WTC11 (cell line): ENCODE results near the gene C19orf73. TPM values are rescaled to one million over a fixed set of nuclear protein-coding genes. Genes with fewer than 3 reads are reported as not detected.
A peak's percentile ranks its signal among the peaks of the same experiment; 100 is the strongest.

Experiments
- ATAC-seq: fragments of 200-7000 bp; cut with Tn5 transposase; 2 replicates; pipeline ENCODE4 v1.10.0; 2021; ENCODE audit warnings: mild to moderate bottlenecking, moderate library complexity
- CTCF ChIA-PET: fragments of 300-600 bp; sonication (Branson Sonifier 250); formaldehyde crosslinking; loops from one replicate; lab custom pipeline; 2021; ENCODE audit warnings: antibody characterized with exemption; lab: Charles Lee
- POLR2A ChIA-PET: fragments of 350-600 bp; sonication (Branson Sonifier 250); formaldehyde crosslinking; loops from one replicate; lab custom pipeline; 2021; ENCODE audit warnings: antibody characterized with exemption; lab: Charles Lee
- DNase-seq: peaks from one replicate; pipeline ENCODE4 v3.0.0; 2021; ENCODE audit warnings: low spot score
- H3K27ac Mint-ChIP-seq: 2 replicates; pipeline ENCODE4 v1.8.0; 2021; ENCODE audit warnings: mixed read lengths
- H3K27me3 Mint-ChIP-seq: 2 replicates; pipeline ENCODE4 v1.8.0; 2021; ENCODE audit warnings: low read depth, mild to moderate bottlenecking, moderate library complexity, mixed read lengths
- H3K36me3 Mint-ChIP-seq: 2 replicates; pipeline ENCODE4 v1.8.0; 2021; ENCODE audit warnings: mixed read lengths
- H3K4me1 Mint-ChIP-seq: 2 replicates; pipeline ENCODE4 v1.8.0; 2022; ENCODE audit warnings: mixed read lengths
- H3K4me3 Mint-ChIP-seq: 2 replicates; pipeline ENCODE4 v1.8.0; 2021; ENCODE audit warnings: mild to moderate bottlenecking, moderate library complexity, mixed read lengths
- H3K9me3 Mint-ChIP-seq: 2 replicates; pipeline ENCODE4 v1.8.0; 2021; ENCODE audit warnings: mixed read lengths
- ATF1 ChIP-seq: sonication (generic); formaldehyde crosslinking; IDR thresholded peaks from 2 replicates; pipeline ENCODE4 v1.8.1; 2023; ENCODE audit warnings: mild to moderate bottlenecking, moderate library complexity, missing genetic modification reagents
- ELF4 ChIP-seq: sonication (generic); formaldehyde crosslinking; IDR thresholded peaks from 2 replicates; pipeline ENCODE4 v1.8.1; 2022; ENCODE audit warnings: low read depth, mild to moderate bottlenecking, moderate library complexity, missing genetic modification reagents
- ETV6 ChIP-seq: sonication (generic); formaldehyde crosslinking; IDR thresholded peaks from 2 replicates; pipeline ENCODE4 v1.8.1; 2022; ENCODE audit warnings: mild to moderate bottlenecking, missing genetic modification reagents
- FOXK1 ChIP-seq: sonication (generic); formaldehyde crosslinking; IDR thresholded peaks from 2 replicates; pipeline ENCODE4 v1.8.0; 2022; ENCODE audit warnings: mild to moderate bottlenecking, moderate library complexity, missing genetic modification reagents
- GABPB1 ChIP-seq: sonication (generic); formaldehyde crosslinking; IDR thresholded peaks from 2 replicates; pipeline ENCODE4 v1.8.1; 2023; ENCODE audit warnings: mild to moderate bottlenecking, missing genetic modification reagents
- KAT7 ChIP-seq: sonication (generic); formaldehyde crosslinking; IDR thresholded peaks from 2 replicates; pipeline ENCODE4 v1.8.1; 2023; ENCODE audit warnings: missing genetic modification reagents, mild to moderate bottlenecking, borderline replicate concordance
- MYBL2 ChIP-seq: sonication (generic); formaldehyde crosslinking; IDR thresholded peaks from 2 replicates; pipeline ENCODE4 v1.8.1; 2023; ENCODE audit warnings: mild to moderate bottlenecking, moderate library complexity, missing genetic modification reagents
- NFYB ChIP-seq: sonication (generic); formaldehyde crosslinking; conservative IDR thresholded peaks from 2 replicates; pipeline ENCODE4 v1.8.0; 2022; ENCODE audit warnings: low read depth, missing genetic modification reagents
- SP1 ChIP-seq: sonication (generic); formaldehyde crosslinking; conservative IDR thresholded peaks from 2 replicates; pipeline ENCODE4 v1.8.1; 2022; ENCODE audit warnings: missing genetic modification reagents
- ZNF423 ChIP-seq: fragments of 250-450 bp; sonication (Bioruptor Pico); IDR thresholded peaks from 2 replicates; pipeline ENCODE4 v2.1.2; 2022; ENCODE audit warnings: mild to moderate bottlenecking, moderate library complexity
- total RNA-seq: library from RNA; stranded (reverse); gene quantifications from 3 replicates; pipeline ENCODE4 v1.2.3, GENCODE V29; 2021
- TF ChIP-seq, protein P1 (sequence below): sonication (generic); formaldehyde crosslinking; IDR thresholded peaks from 2 replicates; pipeline ENCODE4 v1.8.1; 2022; ENCODE audit warnings: low read depth, missing genetic modification reagents, borderline replicate concordance
- TF ChIP-seq, protein P2 (sequence below): sonication (generic); formaldehyde crosslinking; IDR thresholded peaks from 2 replicates; pipeline ENCODE4 v1.8.0; 2022; ENCODE audit warnings: mild to moderate bottlenecking, missing genetic modification reagents
- TF ChIP-seq, protein P3 (sequence below): sonication (generic); formaldehyde crosslinking; IDR thresholded peaks from 2 replicates; pipeline ENCODE4 v1.8.0; 2023; ENCODE audit warnings: missing genetic modification reagents, mild to moderate bottlenecking, borderline replicate concordance
- TF ChIP-seq, protein P4 (sequence below): sonication (generic); formaldehyde crosslinking; IDR thresholded peaks from 2 replicates; pipeline ENCODE4 v1.8.0; 2022; ENCODE audit warnings: mild to moderate bottlenecking, missing genetic modification reagents
- TF ChIP-seq, protein P5 (sequence below): sonication (generic); formaldehyde crosslinking; IDR thresholded peaks from 2 replicates; pipeline ENCODE4 v1.8.1; 2022; ENCODE audit warnings: low read depth, mild to moderate bottlenecking, moderate library complexity, missing genetic modification reagents, borderline replicate concordance
- TF ChIP-seq, protein P6 (sequence below): sonication (generic); formaldehyde crosslinking; conservative IDR thresholded peaks from 2 replicates; pipeline ENCODE4 v1.8.1; 2023; ENCODE audit warnings: mild to moderate bottlenecking, low read depth, missing genetic modification reagents, moderate library complexity

C19orf73 gene
- total RNA-seq, 1 experiment from 2014 or later = 3.2 TPM

DNA sequence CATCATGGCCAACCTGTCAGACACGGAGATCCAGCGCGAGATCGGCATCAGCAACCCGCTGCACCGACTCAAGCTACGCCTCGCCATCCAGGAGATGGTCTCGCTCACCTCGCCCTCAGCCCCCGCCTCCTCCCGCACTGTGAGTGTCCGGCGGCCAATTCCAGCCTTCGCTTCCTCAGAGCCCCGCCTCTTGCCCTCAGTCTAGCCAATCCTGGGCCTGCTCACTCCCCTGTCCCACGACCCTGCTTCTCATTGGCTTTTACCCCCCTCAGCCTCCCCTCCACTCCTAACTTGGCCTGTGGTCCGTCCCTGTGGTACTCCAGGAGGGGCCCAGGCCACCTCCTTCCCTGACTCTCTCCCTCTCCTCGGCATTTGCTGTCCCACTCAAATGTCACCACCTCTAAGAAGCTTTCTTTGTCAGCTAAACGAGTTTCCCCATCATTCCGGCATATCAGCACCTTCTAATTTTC, 24.0 kb upstream of the C19orf73 start:
- Mint-ChIP-seq H3K36me3 (no peaks in the 10 kb centered on the region; the same call in 1 of the 2 replicates), H3K4me3 (peak overlapping the region; percentile 89), H3K27ac (peak overlapping the region; percentile 39; the same call in 1 of the 2 replicates), H3K27me3 (peaks cover 37% of the 10 kb centered on the region), H3K9me3 (no peaks in the 10 kb centered on the region), H3K4me1 (peaks cover 31% of the 10 kb centered on the region)
- DNase-seq = peak; percentile 96
- ChIA-PET POLR2A (interaction anchor here (0.9 to 1.0 kb wide), 2 partner anchors 9 to 10 kb away, joined by 3 read pairs; no protein-coding TSS in a partner anchor), CTCF (interaction anchor here (1.0 to 2.2 kb wide), 12 partner anchors 15 to 150 kb away, joined by 3 to 21 read pairs (median 4); partner anchors contain the start of genes GYS1, LIN7B and RUVBL2)
- TF ChIP-seq, protein P1, sequence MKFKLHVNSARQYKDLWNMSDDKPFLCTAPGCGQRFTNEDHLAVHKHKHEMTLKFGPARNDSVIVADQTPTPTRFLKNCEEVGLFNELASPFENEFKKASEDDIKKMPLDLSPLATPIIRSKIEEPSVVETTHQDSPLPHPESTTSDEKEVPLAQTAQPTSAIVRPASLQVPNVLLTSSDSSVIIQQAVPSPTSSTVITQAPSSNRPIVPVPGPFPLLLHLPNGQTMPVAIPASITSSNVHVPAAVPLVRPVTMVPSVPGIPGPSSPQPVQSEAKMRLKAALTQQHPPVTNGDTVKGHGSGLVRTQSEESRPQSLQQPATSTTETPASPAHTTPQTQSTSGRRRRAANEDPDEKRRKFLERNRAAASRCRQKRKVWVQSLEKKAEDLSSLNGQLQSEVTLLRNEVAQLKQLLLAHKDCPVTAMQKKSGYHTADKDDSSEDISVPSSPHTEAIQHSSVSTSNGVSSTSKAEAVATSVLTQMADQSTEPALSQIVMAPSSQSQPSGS = no peak
- peak; percentile 56; the same call in 1 of the 2 replicates for TF ChIP-seq ETV6 (CRISPR knock-in tag)
- TF ChIP-seq NFYB (CRISPR knock-in tag) = peak; percentile 74
- no peak for TF ChIP-seq MYBL2
- TF ChIP-seq KAT7 (CRISPR knock-in tag) = no peak
- TF ChIP-seq, protein P2, sequence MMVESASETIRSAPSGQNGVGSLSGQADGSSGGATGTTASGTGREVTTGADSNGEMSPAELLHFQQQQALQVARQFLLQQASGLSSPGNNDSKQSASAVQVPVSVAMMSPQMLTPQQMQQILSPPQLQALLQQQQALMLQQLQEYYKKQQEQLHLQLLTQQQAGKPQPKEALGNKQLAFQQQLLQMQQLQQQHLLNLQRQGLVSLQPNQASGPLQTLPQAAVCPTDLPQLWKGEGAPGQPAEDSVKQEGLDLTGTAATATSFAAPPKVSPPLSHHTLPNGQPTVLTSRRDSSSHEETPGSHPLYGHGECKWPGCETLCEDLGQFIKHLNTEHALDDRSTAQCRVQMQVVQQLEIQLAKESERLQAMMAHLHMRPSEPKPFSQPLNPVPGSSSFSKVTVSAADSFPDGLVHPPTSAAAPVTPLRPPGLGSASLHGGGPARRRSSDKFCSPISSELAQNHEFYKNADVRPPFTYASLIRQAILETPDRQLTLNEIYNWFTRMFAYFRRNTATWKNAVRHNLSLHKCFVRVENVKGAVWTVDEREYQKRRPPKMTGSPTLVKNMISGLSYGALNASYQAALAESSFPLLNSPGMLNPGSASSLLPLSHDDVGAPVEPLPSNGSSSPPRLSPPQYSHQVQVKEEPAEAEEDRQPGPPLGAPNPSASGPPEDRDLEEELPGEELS (CRISPR knock-in tag) = peak; percentile 68; the same call in 1 of the 2 replicates
- no peak for TF ChIP-seq GABPB1 (CRISPR knock-in tag)
- no peak for TF ChIP-seq ZNF423 (CRISPR knock-in tag)
- peak; percentile 69 for TF ChIP-seq SP1 (CRISPR knock-in tag)
- TF ChIP-seq, protein P3, sequence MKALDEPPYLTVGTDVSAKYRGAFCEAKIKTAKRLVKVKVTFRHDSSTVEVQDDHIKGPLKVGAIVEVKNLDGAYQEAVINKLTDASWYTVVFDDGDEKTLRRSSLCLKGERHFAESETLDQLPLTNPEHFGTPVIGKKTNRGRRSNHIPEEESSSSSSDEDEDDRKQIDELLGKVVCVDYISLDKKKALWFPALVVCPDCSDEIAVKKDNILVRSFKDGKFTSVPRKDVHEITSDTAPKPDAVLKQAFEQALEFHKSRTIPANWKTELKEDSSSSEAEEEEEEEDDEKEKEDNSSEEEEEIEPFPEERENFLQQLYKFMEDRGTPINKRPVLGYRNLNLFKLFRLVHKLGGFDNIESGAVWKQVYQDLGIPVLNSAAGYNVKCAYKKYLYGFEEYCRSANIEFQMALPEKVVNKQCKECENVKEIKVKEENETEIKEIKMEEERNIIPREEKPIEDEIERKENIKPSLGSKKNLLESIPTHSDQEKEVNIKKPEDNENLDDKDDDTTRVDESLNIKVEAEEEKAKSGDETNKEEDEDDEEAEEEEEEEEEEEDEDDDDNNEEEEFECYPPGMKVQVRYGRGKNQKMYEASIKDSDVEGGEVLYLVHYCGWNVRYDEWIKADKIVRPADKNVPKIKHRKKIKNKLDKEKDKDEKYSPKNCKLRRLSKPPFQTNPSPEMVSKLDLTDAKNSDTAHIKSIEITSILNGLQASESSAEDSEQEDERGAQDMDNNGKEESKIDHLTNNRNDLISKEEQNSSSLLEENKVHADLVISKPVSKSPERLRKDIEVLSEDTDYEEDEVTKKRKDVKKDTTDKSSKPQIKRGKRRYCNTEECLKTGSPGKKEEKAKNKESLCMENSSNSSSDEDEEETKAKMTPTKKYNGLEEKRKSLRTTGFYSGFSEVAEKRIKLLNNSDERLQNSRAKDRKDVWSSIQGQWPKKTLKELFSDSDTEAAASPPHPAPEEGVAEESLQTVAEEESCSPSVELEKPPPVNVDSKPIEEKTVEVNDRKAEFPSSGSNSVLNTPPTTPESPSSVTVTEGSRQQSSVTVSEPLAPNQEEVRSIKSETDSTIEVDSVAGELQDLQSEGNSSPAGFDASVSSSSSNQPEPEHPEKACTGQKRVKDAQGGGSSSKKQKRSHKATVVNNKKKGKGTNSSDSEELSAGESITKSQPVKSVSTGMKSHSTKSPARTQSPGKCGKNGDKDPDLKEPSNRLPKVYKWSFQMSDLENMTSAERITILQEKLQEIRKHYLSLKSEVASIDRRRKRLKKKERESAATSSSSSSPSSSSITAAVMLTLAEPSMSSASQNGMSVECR (CRISPR knock-in tag) = peak; percentile 16; the same call in 1 of the 2 replicates
- TF ChIP-seq ATF1 = no peak
- TF ChIP-seq, protein P4, sequence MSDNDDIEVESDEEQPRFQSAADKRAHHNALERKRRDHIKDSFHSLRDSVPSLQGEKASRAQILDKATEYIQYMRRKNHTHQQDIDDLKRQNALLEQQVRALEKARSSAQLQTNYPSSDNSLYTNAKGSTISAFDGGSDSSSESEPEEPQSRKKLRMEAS = peak; percentile 51
- ATAC-seq = peak; percentile 92

DNA sequence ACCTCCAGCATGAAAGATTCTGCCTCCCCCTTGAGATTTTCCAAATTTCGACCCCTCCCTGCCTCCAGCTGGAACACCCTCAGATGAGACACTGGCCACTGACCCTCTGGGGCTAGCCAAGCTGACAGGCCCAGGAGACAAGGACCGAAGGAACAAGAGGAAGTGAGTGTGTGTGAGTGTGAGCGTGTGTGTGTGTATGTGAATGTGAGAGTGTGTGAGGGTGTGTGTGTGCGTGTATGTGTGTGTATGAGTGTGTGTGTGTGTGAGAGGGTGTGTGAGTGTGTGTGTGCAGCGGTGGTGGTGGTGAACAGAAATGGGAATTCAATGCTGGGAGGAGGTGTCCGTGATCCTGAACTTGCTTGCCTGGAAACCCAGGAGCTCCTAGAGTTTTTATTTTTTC, 22.4 kb upstream of the C19orf73 start:
- ChIA-PET POLR2A (no interaction called here), CTCF (interaction anchor here (2.9 kb wide), 1 partner anchor 58 kb away, joined by 10 read pairs; no protein-coding TSS in a partner anchor)
- peaks cover 21% of the 10 kb centered on the region for H3K4me1 Mint-ChIP-seq
- ATAC-seq = no peak
- H3K9me3 Mint-ChIP-seq = no peaks in the 10 kb centered on the region
- no peak for DNase-seq
- no peak overlapping the region; the same call in 1 of the 2 replicates for H3K27ac Mint-ChIP-seq
- H3K27me3 Mint-ChIP-seq = peaks cover 35% of the 10 kb centered on the region
- H3K36me3 Mint-ChIP-seq = peaks cover 8% of the 10 kb centered on the region
- H3K4me3 Mint-ChIP-seq = peak overlapping the region; percentile 15
- TF ChIP-seq ELF4 (CRISPR knock-in tag) (no peak), FOXK1 (CRISPR knock-in tag) (no peak)
- TF ChIP-seq, protein P3 (CRISPR knock-in tag) = no peak
- TF ChIP-seq, protein P5, sequence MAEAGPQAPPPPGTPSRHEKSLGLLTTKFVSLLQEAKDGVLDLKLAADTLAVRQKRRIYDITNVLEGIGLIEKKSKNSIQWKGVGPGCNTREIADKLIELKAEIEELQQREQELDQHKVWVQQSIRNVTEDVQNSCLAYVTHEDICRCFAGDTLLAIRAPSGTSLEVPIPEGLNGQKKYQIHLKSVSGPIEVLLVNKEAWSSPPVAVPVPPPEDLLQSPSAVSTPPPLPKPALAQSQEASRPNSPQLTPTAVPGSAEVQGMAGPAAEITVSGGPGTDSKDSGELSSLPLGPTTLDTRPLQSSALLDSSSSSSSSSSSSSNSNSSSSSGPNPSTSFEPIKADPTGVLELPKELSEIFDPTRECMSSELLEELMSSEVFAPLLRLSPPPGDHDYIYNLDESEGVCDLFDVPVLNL (CRISPR knock-in tag) = no peak
- TF ChIP-seq, protein P6, sequence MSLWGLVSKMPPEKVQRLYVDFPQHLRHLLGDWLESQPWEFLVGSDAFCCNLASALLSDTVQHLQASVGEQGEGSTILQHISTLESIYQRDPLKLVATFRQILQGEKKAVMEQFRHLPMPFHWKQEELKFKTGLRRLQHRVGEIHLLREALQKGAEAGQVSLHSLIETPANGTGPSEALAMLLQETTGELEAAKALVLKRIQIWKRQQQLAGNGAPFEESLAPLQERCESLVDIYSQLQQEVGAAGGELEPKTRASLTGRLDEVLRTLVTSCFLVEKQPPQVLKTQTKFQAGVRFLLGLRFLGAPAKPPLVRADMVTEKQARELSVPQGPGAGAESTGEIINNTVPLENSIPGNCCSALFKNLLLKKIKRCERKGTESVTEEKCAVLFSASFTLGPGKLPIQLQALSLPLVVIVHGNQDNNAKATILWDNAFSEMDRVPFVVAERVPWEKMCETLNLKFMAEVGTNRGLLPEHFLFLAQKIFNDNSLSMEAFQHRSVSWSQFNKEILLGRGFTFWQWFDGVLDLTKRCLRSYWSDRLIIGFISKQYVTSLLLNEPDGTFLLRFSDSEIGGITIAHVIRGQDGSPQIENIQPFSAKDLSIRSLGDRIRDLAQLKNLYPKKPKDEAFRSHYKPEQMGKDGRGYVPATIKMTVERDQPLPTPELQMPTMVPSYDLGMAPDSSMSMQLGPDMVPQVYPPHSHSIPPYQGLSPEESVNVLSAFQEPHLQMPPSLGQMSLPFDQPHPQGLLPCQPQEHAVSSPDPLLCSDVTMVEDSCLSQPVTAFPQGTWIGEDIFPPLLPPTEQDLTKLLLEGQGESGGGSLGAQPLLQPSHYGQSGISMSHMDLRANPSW (CRISPR knock-in tag) = no peak
- TF ChIP-seq, protein P4 = no peak
